Putamen (tissue), 1 donor: ENCODE data around the gene COL24A1.

Experiments used
- DNase-seq: peaks from one replicate; pipeline ENCODE4 v3.0.0-alpha.2; 2016; ENCODE audit warnings: low spot score

The COL24A1 gene

GRCh38 chr1:85689775-85690404 is 466.7 kb downstream of the COL24A1 start:
- no peak for DNase-seq

GRCh38 chr1:85683292-85684025 is 473.1 kb downstream of the COL24A1 start:
- no peak for DNase-seq

GRCh38 chr1:85681087-85681486 is 475.5 kb downstream of the COL24A1 start:
- DNase-seq, result peak; percentile 14
